Measurements from ENCODE around the gene GRID2.

The GRID2 gene

DNA sequence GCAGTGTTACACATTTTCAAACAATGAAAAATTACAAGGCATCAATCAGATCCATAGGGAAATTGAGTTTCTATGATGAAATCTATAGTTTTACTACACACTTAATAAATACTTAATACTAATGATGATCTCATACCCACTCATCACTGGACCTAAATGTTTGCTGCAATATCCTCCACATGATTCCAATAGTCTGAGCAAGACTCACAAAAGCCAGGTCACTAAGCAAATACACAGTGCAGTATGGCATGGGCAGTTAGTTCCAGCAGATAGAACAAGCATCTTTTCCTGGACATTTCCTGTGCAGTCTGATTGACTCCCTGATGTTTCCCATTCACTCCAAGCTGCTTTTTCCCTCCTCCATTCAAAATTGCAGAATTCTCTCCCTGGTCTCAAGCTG is 1415.8 kb downstream of the GRID2 start:
- DNase-seq = no peak

GRCh38 chr4:93722446-93722845 is 1418.7 kb downstream of the GRID2 start:
- DNase-seq = no peak

GRCh38 chr4:93730251-93730650 is 1426.5 kb downstream of the GRID2 start:
- DNase-seq = no peak

- no peak for DNase-seq
Measured at GRCh38 chr4:93730760-93731159, 1427.0 kb downstream of the GRID2 start.

DNA sequence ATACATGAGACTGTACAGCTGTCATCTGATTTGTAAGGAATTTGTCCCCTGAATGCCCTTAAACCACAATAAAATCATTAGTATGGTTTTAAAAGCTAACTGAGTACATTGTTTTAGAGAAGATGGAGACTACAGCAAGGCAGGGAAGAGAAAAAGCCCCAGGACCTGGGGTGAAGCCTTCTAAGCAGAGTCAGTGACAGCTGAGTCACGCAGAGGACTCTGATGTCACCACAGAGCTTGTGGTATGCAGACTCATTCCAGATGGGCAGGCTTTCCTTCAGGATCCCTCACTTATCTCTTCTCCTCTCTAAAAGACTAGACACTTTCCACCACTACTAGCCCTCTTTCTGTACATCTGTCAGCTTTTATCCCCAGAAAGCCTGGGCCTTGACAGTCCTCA is 1427.7 kb downstream of the GRID2 start:
- DNase-seq = no peak

GRCh38 chr4:93732509-93732908 is 1428.7 kb downstream of the GRID2 start:
- no peak for DNase-seq

DNA sequence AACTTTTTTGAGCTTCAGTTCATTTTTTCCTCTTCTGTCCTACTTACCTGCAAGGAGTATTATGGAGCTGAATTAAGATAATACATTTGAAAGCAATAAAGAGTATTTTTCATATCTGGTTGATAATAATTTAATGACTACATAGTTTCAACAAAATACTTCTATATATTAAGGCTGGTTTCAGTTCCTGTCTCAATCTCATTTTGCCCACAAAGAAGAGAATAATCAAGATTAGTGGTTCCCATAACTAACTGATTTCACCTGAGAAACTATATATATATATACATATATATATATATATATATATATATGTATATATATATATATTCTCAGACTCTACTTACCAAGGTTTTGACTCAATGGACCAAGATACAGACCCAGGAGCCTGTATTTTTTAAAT is 1437.1 kb downstream of the GRID2 start:
- no peak for DNase-seq

DNA sequence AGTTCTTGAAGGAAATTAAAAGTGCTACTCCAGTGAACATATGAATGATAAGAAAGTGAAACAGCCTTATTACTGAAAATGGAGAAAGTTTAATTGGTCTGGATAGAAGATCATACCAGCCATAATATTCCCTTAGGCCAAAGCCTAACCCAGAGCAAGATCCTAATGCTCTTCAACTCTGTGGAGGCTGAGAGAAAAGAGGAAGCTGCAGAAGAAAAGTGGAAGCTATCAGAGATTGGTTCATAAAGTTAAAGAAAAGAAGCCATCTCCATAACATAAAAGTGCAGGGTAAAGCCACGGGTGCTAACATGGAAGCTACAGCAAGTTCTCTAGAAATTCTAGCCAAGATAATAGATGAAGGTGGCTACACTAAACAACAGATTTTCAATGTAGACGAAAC is 1439.3 kb downstream of the GRID2 start:
- no peak for DNase-seq

DNA sequence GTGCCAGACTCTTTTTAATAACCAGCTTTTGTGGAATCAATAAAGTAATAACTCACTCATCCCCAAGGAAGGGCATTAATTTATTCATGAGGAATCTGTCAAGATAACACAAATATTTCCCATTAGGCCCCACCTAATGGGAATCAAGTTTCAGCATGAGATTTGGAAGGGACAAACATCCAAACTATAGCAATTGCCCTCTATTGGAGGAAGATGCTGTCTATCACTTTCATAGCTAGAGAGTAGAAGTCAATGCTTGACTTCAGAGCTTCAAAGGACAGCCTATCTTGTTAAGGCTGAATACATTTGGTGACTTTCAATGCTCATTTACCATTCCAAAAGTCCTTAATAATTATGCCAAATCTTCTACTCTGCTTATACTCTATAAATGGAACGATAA is 1439.9 kb downstream of the GRID2 start:
- no peak for DNase-seq

- DNase-seq = no peak
Measured at GRCh38 chr4:93744961-93745360, 1441.2 kb downstream of the GRID2 start.

- DNase-seq = no peak
Measured at GRCh38 chr4:93746031-93746430, 1442.3 kb downstream of the GRID2 start.

DNA sequence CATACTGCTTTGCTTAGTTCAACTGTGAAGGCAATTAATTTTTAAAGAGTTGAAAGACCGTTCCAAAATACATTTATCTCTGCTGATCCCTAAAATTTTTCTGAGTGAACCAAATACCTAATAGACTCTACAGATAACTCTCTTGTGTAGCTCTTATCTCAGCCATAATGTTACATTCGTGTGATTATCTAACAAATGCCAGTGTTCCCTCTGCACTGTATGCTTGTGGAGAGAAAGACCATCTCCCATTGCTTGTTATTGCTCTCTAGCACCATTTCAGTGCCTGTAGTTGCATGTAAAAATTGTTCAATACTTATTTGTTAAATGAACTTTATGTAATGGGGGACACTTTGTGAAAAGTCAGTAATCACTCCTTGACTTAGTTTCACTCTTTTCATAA is 1443.5 kb downstream of the GRID2 start:
- DNase-seq = no peak

GRCh38 chr4:93748373-93749291 is 1444.9 kb downstream of the GRID2 start:
- DNase-seq = no peak

DNA sequence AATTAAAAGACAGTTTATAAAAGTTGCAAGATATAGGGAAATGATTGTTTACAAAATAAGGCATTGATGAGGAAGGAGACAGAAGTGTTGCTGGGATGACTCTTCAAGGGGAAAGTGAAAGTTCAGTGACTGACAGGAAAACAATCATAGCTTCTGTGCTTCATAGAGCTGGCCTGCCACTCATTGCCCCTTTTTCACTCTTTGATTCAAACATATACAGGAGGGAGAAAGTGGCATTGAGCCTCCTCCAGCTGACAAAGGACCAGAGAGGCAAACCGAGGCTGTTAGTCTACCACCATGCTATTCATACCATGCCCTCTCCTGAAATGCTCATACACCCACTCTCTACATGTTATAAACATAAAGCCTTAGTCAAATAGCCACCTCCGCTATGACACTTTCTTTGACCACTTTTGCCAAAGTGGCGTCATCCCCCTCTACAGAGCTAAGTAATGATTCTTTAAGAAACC is 1445.6 kb downstream of the GRID2 start:
- DNase-seq = no peak

- DNase-seq = no peak
Measured at GRCh38 chr4:93751411-93751810, 1447.6 kb downstream of the GRID2 start.

GRCh38 chr4:93756101-93756500 is 1452.3 kb downstream of the GRID2 start:
- DNase-seq = no peak

DNA sequence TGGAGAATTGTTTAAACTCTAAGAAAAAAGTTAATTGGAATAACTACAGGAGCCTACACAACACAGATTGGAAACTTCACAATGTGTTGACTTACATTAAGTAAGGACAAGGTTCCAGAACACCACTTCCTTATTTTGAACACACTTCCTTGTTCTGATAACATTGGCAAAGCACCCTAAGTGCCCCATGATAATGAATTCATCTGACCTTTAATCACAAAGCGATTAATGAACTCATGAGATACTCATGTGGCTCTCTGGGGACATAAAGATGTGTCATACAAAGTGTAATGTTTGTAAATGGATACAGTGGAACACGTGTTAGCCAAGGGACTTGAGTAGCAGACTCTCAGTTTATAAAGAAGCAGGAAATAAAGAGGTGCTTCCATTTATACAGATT is 1455.7 kb downstream of the GRID2 start:
- DNase-seq = no peak

- no peak for DNase-seq
Measured at GRCh38 chr4:93760284-93760683, 1456.5 kb downstream of the GRID2 start.

GRCh38 chr4:93761286-93761685 is 1457.5 kb downstream of the GRID2 start:
- no peak for DNase-seq

GRCh38 chr4:93764639-93765246 is 1461.0 kb downstream of the GRID2 start:
- peak in 1 of 2 donors; percentile 7 for DNase-seq

DNA sequence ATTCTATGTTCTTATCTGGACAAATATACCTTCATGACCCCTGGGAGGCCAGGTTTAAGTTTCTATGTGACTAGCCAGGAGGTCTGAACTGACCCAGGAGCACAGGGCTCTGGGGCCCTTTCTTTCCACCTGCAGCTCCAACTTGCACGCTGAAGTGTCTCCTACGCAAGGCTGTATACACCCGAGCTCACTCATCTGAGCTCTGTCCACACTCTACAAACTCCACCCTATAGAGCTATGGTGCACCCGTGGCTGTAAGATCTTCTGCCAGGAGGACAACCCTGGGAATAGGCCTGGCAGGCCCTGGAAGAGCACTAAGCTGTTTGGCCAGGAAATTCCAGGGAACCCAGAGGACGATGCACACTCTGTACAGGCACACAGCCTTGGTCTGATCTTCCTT is 1464.2 kb downstream of the GRID2 start:
- DNase-seq = no peak

GRCh38 chr4:93770201-93770600 is 1466.4 kb downstream of the GRID2 start:
- DNase-seq = no peak

- DNase-seq = no peak
Measured at GRCh38 chr4:93771640-93772411, 1468.1 kb downstream of the GRID2 start.

- DNase-seq = no peak
Measured at GRCh38 chr4:93772858-93773257, 1469.1 kb downstream of the GRID2 start.

Data from CD4-positive, alpha-beta T cell treated with Interleukin-4 for 1 hour (primary cell).